Measurements from ENCODE around the gene CPNE4.
"Not testable (repeated sequence)": the region's sequence is repeated elsewhere in the genome, so short reads cannot be mapped to it uniquely, and the experiment has no call there.

CPNE4 gene

GRCh38 chr3:132034486-132035464 is at the start of gene CPNE4:
Gene CPNE4 (minus strand): TSS chr3:132035014.
- DNase-seq (peak; percentile 69 to 71), ATAC-seq (peak; percentile 93)
- H3K4me1 Mint-ChIP-seq, result peaks cover 20% of the 10 kb centered on the region
- peak within 1 kb of the TSS; percentile 28 to 35 for H3K4me3 Mint-ChIP-seq
- peaks cover 0 to 6% of the 10 kb centered on the region in 2 donors for H3K9me3 Mint-ChIP-seq
- H3K27ac Mint-ChIP-seq, result peak within 1 kb of the TSS in 1 of 2 donors; percentile 9
- peaks cover 64% of the 10 kb centered on the region for H3K27me3 Mint-ChIP-seq

GRCh38 chr3:132083583-132084279 is 48.9 kb upstream of the CPNE4 start:
- Mint-ChIP-seq H3K4me1 (no peaks in the 10 kb centered on the region), H3K4me3 (no peak overlapping the region), H3K27me3 (no peaks in the 10 kb centered on the region), H3K27ac (no peak overlapping the region), H3K9me3 (no peaks in the 10 kb centered on the region)
- ATAC-seq (no peak), DNase-seq (no peak)

GRCh38 chr3:132083159-132083558 is 48.3 kb upstream of the CPNE4 start:
- Mint-ChIP-seq H3K4me1 (no peaks in the 10 kb centered on the region), H3K27me3 (no peaks in the 10 kb centered on the region), H3K27ac (no peak overlapping the region), H3K4me3 (no peak overlapping the region), H3K9me3 (no peaks in the 10 kb centered on the region)
- ATAC-seq, result no peak
- no peak for DNase-seq

- Mint-ChIP-seq H3K9me3 (no peaks in the 10 kb centered on the region), H3K27ac (no peak overlapping the region), H3K4me1 (no peaks in the 10 kb centered on the region), H3K4me3 (no peak overlapping the region), H3K27me3 (no peaks in the 10 kb centered on the region)
- DNase-seq (no peak), ATAC-seq (no peak)
Observed at GRCh38 chr3:132079147-132079546, 44.3 kb upstream of the CPNE4 start.

- ATAC-seq, result no peak
- H3K4me3 Mint-ChIP-seq, result no peak overlapping the region
- no peak for DNase-seq
Observed at GRCh38 chr3:132073771-132074170, 39.0 kb upstream of the CPNE4 start.

GRCh38 chr3:132071043-132071442 is 36.2 kb upstream of the CPNE4 start:
- DNase-seq (no peak), ATAC-seq (no peak)
- H3K4me3 Mint-ChIP-seq, result no peak overlapping the region
- H3K27me3 Mint-ChIP-seq, result peaks cover 8% of the 10 kb centered on the region
- no peaks in the 10 kb centered on the region for H3K4me1 Mint-ChIP-seq
- peaks cover 0 to 7% of the 10 kb centered on the region in 2 donors for H3K9me3 Mint-ChIP-seq
- no peak overlapping the region for H3K27ac Mint-ChIP-seq

More at GRCh38 chr3:132073771-132074170, 39.0 kb upstream of the CPNE4 start:
- H3K4me1 Mint-ChIP-seq, result no peaks in the 10 kb centered on the region
- no peak overlapping the region for H3K27ac Mint-ChIP-seq
- H3K27me3 Mint-ChIP-seq, result peaks cover 8% of the 10 kb centered on the region
- peaks cover 0 to 7% of the 10 kb centered on the region in 2 donors for H3K9me3 Mint-ChIP-seq

GRCh38 chr3:132064114-132064513 is 29.3 kb upstream of the CPNE4 start:
- H3K27me3 Mint-ChIP-seq, result no peaks in the 10 kb centered on the region
- no peak overlapping the region for H3K4me3 Mint-ChIP-seq
- DNase-seq (no peak), ATAC-seq (no peak)
- H3K27ac Mint-ChIP-seq, result no peak overlapping the region
- no peaks in the 10 kb centered on the region for H3K4me1 Mint-ChIP-seq
- peaks cover 0 to 6% of the 10 kb centered on the region in 2 donors for H3K9me3 Mint-ChIP-seq

GRCh38 chr3:132062535-132062934 is 27.7 kb upstream of the CPNE4 start:
- ATAC-seq, result no peak
- Mint-ChIP-seq H3K4me3 (no peak overlapping the region), H3K9me3 (peaks cover 0 to 10% of the 10 kb centered on the region in 2 donors), H3K4me1 (no peaks in the 10 kb centered on the region), H3K27me3 (no peaks in the 10 kb centered on the region), H3K27ac (no peak overlapping the region)
- no peak for DNase-seq

GRCh38 chr3:132055872-132056271 is 21.1 kb upstream of the CPNE4 start:
- ATAC-seq, result no peak
- H3K27ac Mint-ChIP-seq, result no peak overlapping the region

GRCh38 chr3:132047209-132047608 is 12.4 kb upstream of the CPNE4 start:
- ATAC-seq, result no peak
- Mint-ChIP-seq H3K4me3 (no peak overlapping the region), H3K27ac (no peak overlapping the region), H3K4me1 (no peaks in the 10 kb centered on the region), H3K27me3 (no peaks in the 10 kb centered on the region), H3K9me3 (peaks cover 0 to 5% of the 10 kb centered on the region in 2 donors)
- DNase-seq, result no peak

More at GRCh38 chr3:132055872-132056271, 21.1 kb upstream of the CPNE4 start:
- Mint-ChIP-seq H3K4me1 (no peaks in the 10 kb centered on the region), H3K27me3 (no peaks in the 10 kb centered on the region), H3K4me3 (no peak overlapping the region), H3K9me3 (peaks cover 0 to 7% of the 10 kb centered on the region in 2 donors)
- no peak for DNase-seq

GRCh38 chr3:132044874-132045273 is 10.1 kb upstream of the CPNE4 start:
- DNase-seq, H3K27ac Mint-ChIP-seq, H3K27me3 Mint-ChIP-seq, ATAC-seq, H3K4me1 Mint-ChIP-seq, H3K9me3 Mint-ChIP-seq, H3K4me3 Mint-ChIP-seq: not testable (repeated sequence)

GRCh38 chr3:132042681-132043080 is 7.9 kb upstream of the CPNE4 start:
- no peak overlapping the region for H3K4me3 Mint-ChIP-seq
- H3K9me3 Mint-ChIP-seq, result no peaks in the 10 kb centered on the region
- no peak overlapping the region for H3K27ac Mint-ChIP-seq
- no peak for DNase-seq
- ATAC-seq, result no peak
- H3K27me3 Mint-ChIP-seq, result peaks cover 7% of the 10 kb centered on the region
- H3K4me1 Mint-ChIP-seq, result no peaks in the 10 kb centered on the region

- peaks cover 20% of the 10 kb centered on the region for H3K4me1 Mint-ChIP-seq
- DNase-seq (no peak), ATAC-seq (no peak)
- peaks cover 50% of the 10 kb centered on the region for H3K27me3 Mint-ChIP-seq
- H3K4me3 Mint-ChIP-seq, result no peak overlapping the region
- peaks cover 0 to 6% of the 10 kb centered on the region in 2 donors for H3K9me3 Mint-ChIP-seq
- H3K27ac Mint-ChIP-seq, result no peak overlapping the region
Observed at GRCh38 chr3:132038198-132038825, 3.5 kb upstream of the CPNE4 start.

GRCh38 chr3:132037581-132037980 is 2.8 kb upstream of the CPNE4 start:
- Mint-ChIP-seq H3K4me3 (no peak overlapping the region), H3K4me1 (peaks cover 20% of the 10 kb centered on the region), H3K9me3 (peaks cover 0 to 6% of the 10 kb centered on the region in 2 donors), H3K27me3 (peaks cover 57% of the 10 kb centered on the region), H3K27ac (no peak overlapping the region)
- DNase-seq (no peak), ATAC-seq (no peak)

- Mint-ChIP-seq H3K9me3 (peaks cover 0 to 6% of the 10 kb centered on the region in 2 donors), H3K27me3 (peaks cover 62% of the 10 kb centered on the region), H3K27ac (peak overlapping the region in 1 of 2 donors; percentile 80), H3K4me3 (no peak overlapping the region), H3K4me1 (peaks cover 20% of the 10 kb centered on the region)
- ATAC-seq, result no peak
- DNase-seq, result no peak
Observed at GRCh38 chr3:132037056-132037455, 2.2 kb upstream of the CPNE4 start.
